HG03135 (cell line): ENCODE data around the gene CDH23.

Experiments
- ATAC-seq: cut with Tn5 transposase; IDR thresholded peaks from one replicate; pipeline ENCODE4 v1.9.1; 2021; ENCODE audit warnings: mild to moderate bottlenecking, moderate library complexity; ENCODE audit not compliant: unreplicated experiment

The CDH23 gene

GRCh38 chr10:71727738-71728737 lies 331.3 kb downstream of the CDH23 start:
- peak; percentile 58 for ATAC-seq

DNA sequence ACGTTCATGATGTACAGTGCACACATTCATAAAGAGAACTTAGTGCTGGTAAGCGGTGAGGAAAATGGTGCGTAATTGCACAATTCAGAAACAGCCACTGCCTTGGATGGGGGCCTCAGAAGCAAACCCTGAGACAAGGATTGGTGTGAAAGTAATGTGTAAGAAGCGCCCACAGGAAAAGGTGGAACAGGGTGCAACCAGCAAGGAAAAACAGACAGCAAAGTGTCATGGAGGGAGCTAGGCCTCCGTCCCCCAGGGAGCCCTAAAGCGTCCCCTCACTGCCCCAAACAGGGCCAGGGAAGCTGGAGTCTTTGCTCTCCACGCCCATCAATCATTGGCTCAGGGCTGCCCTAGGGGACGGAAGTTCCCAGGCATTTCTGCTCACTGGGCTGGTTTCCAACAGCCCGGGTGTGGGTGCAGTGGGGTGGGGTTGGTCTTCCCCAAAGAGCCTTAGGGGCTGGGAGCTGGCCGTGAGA lies 332.5 kb downstream of the CDH23 start:
- ATAC-seq, result no peak

GRCh38 chr10:71731791-71732190 lies 335.1 kb downstream of the CDH23 start:
- no peak for ATAC-seq

DNA sequence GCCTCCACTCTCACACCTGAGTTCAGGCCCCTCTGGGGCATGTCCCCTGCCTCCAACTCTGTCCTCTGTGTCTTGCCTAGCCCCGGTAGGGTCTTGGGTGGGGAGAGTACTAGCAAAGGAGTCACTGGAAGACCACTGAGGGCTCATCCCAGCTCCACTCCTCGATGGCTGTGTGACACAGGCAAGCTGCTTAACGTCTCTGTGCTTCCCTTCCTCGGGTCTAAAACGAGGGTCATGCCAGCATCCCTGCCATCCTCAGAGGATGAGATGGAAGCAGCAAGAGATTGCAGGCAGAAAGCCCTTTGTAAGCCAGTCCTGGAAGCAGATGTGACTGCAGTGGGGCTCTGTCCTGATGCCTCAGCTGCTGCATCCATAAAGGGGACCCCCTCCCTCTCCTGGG lies 338.1 kb downstream of the CDH23 start:
- ATAC-seq, result no peak

GRCh38 chr10:71735709-71736569 lies 339.2 kb downstream of the CDH23 start:
- ATAC-seq, result no peak

- ATAC-seq, result no peak
Measured at GRCh38 chr10:71736570-71736952, 339.8 kb downstream of the CDH23 start.

DNA sequence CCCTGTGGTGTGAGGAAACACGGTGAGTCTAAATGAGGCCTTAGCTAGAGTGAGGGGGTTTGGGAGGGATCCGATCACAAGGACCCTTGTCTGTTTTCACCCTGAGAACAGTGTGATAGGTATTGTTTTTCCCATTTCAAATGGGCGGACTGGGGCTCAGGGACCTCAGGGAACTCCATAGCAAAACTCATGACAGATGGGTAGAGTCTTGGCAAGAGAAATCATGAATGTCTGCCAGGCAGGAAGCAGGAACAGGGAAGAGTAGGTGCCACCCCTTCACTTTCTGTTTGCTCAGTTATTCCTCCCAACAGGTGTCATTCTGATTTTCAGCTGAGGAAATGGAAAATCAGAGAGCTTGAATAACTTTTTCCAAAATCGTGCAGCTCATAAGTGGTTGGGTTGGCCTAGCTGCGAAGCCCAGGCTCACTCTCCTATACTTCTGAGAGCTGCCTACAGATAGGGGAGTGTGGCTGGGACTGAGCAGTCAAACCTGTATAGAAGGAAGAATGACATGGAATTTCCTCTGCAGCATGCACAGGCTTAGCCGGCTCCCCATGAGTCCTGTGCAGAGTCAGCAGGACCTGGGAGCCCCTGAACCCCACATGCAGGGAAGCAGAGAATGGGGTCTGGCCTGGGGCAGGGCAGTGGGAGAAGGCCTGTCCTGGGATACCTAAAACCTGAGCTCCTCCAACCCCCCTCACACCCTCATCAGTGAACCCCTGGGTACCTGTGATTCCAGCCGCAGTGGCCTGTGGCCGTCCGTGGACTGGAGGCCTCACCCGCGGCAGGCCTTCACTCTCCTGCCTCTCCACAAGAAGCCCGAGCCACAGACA lies 340.5 kb downstream of the CDH23 start:
- ATAC-seq, result no peak

DNA sequence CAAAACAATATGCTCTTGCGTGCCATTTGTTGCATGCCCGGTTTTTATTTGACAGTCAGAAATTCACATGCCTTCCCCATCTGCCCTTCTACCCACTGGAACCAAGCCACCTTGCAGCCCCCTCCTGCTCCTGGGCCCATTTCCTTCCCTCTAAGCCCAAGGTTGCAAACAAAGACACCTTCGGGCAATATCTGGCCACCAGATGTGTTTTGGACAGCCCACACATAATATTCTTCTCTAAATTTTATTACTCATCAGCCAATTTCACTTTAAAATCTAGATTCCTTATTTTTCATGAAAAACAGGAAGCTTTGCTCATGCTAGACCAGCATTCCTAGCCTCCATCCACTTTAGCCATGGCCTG lies 341.1 kb downstream of the CDH23 start:
- ATAC-seq, result no peak

DNA sequence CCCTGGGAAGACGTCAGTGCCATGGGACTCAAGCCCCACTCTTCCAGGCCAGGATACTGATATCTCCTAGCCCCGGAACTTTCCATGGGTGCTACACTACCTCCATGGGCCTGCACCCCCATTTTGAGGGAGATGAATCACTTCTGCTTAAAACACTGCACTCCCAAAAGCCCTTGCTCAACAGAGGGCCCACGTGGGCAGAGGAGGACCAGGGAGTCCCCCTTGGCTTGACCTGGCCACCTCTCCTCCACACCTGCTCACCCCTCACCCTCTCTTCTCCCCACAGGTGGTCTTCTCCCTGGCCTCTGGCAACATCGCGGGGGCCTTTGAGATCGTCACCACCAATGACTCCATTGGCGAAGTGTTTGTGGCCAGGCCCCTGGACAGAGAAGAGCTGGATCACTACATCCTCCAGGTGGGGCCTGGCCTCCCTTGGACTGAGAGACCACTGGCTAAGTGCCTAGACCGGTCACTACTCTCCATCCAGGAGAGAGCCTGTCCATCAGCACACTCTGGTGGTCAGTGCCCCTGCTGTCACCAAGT lies 342.7 kb downstream of the CDH23 start:
- no peak for ATAC-seq

- no peak for ATAC-seq
Measured at GRCh38 chr10:71740069-71740653, 343.4 kb downstream of the CDH23 start.

DNA sequence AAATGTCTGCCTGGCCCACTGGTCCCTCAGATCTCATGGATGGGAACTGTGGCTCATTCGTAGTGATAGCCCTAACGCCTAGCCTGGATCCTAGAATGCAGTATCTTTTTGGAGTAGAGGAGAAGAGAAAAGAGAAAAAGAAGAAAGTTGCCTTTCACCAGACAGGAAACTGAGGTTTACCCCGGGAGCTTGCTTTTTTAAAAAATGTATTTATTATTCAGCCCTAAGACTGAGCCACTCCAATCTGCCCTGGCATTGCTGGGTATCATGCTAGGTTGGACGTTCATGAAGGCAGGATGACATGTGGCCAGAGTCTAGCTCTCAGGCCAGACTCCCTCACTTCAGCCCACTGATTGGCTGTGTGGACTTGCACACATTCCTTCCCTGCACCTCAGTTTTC lies 344.3 kb downstream of the CDH23 start:
- no peak for ATAC-seq

DNA sequence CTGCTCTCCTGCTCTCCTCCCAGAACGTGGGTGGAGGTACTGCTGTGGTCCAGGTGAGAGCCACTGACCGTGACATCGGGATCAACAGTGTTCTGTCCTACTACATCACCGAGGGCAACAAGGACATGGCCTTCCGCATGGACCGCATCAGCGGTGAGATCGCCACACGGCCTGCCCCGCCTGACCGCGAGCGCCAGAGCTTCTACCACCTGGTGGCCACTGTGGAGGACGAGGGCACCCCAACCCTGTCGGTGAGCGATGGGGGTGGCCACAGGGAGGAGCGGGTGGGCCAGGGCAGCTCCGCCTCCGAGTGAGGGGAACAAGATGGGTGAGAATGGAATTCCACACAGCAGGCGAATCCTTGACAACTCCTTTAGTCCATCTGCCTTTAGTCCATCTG lies 345.0 kb downstream of the CDH23 start:
- no peak for ATAC-seq

DNA sequence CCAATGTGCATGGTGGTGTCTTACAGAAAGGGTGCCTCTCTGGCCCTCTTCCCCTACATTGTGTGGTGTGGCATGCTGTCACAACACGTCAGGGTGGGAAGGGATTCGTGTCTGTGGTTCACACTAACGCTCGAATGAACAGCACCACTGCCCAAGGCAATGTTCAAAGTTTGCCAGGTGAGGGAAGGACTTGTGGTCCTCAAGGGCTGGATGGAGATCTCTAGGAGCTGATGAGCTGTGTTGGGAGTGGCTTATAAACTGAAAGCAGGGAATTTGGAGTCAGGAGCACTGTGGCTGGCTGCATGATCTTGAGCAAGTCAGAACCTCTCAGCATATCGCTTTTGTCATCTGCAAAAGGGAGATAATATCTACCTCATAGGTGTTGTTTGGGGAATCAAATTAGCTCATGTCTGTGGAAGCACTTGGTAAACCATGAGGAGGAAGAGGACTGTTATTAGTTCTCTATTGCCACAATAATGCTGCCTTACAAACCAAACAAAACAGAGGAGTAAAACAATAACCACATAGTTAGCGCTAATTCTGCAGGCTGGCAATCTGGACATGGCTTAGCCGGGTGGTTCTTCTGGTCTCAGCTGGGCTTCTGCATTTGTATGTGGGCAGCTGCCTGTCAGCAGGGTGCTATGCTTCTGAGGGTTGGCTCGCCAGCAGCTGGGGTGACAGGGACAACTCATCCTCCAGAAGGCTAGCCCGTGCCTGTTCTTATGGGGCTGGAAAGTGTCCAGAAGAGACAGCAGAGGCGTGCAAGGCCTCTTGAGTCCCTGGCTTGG lies 345.8 kb downstream of the CDH23 start:
- no peak for ATAC-seq

GRCh38 chr10:71743089-71743838 lies 346.5 kb downstream of the CDH23 start:
- ATAC-seq, result no peak

GRCh38 chr10:71743866-71744265 lies 347.1 kb downstream of the CDH23 start:
- no peak for ATAC-seq

GRCh38 chr10:71744897-71745663 lies 348.4 kb downstream of the CDH23 start:
- no peak for ATAC-seq

DNA sequence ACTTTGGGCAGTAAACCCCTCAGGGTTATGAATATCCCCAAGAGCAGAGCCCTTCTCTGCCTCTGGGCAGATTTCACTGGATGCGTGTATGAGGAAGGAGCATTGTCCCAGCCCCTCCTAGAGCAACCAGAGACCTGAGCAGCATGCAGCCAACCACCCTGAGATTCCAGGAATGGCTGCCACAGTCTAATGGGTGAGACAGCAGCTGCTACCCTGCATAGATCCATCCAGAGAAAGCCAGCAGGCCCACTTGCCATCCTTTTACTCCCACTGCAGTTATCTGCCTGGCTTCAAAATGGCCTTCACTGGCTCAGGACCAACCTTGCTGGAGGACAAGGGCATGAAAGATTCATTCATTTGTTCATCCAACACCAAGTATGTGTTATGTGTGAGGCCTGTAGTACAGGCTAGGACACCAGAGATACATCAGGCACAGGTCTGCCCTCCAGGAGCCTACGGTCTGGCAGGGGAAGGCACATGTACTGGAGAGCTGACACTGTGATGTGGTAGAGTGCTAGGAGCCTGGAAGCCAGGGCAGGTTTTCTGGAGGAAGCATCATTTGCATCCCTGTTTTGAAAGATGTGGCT lies 349.0 kb downstream of the CDH23 start:
- ATAC-seq, result no peak
